Left ventricle myocardium inferior (tissue), 1 donor: ENCODE data around the gene AP3S2. TPM values are rescaled to one million over a fixed set of nuclear protein-coding genes. Genes with fewer than 3 reads are reported as not detected.
"Not testable (repeated sequence)": the region's sequence is repeated elsewhere in the genome, so short reads cannot be mapped to it uniquely, and the experiment has no call there.

Source experiments
- DNase-seq: peaks from one replicate; pipeline ENCODE4 v3.0.0-alpha.2; 2020
- H3K27ac ChIP-seq: fragments of 200-600 bp; replicated peaks from 2 replicates; pipeline ENCODE4 v1.8.0; 2021
- H3K27me3 ChIP-seq: fragments of 200-600 bp; 2 replicates; pipeline ENCODE4 v1.8.0; 2021; ENCODE audit warnings: low read depth
- H3K36me3 ChIP-seq: fragments of 200-600 bp; 2 replicates; pipeline ENCODE4 v1.8.0; 2021
- H3K4me1 ChIP-seq: fragments of 200-600 bp; 2 replicates; pipeline ENCODE4 v1.8.0; 2021
- H3K4me3 ChIP-seq: fragments of 200-600 bp; 2 replicates; pipeline ENCODE4 v1.8.0; 2021; ENCODE audit warnings: mild to moderate bottlenecking, moderate library complexity
- H3K9me3 ChIP-seq: fragments of 200-600 bp; replicated peaks from 2 replicates; pipeline ENCODE4 v1.8.0; 2021
- intact Hi-C: fragments of 100-400 bp; cut with micrococcal nuclease; formaldehyde crosslinking; loops from one replicate; pipeline ENCODE4 v1.11.0; 2022
- total RNA-seq: library from RNA; stranded (reverse); fragmentation: NEBNext Ultra II Directional; extraction: Animal tissue kit (Norgen Biotek cat#: 25700); gene quantifications from one replicate; pipeline ENCODE4 v1.2.1, GENCODE V29; 2021
- TF ChIP-seq, protein P1 (sequence below): fragments of 200-600 bp; IDR thresholded peaks from 2 replicates; pipeline ENCODE4 v1.8.0; 2021; ENCODE audit warnings: antibody characterized with exemption, mild to moderate bottlenecking, borderline replicate concordance
- donor health status: DM: no; HTN: yes; CAD: no; lungs with severe emphysema.

AP3S2 gene
- total RNA-seq, 1 donor from 2014 or later: 44.1 TPM

DNA sequence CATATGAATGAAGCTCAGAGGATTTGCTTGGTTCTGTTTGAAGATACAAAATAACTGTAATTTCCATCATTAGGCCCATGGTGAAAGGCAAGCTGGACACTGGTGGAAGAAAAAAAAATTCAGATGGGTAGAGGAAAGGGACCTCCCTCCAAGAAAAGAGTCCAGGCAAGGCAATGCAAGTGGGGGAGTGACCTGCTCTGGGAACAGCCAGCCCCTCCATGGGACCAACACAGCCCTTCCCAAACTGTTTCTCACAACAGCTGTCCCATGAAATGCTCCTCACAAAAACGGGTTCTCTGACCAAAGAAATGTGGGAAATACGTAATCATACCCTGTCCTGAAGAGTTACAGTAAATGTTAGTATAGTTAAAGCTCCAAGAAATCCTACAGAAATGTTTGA is 4.4 kb upstream of the AP3S2 start:
- no peak for DNase-seq
- TF ChIP-seq, protein P1, sequence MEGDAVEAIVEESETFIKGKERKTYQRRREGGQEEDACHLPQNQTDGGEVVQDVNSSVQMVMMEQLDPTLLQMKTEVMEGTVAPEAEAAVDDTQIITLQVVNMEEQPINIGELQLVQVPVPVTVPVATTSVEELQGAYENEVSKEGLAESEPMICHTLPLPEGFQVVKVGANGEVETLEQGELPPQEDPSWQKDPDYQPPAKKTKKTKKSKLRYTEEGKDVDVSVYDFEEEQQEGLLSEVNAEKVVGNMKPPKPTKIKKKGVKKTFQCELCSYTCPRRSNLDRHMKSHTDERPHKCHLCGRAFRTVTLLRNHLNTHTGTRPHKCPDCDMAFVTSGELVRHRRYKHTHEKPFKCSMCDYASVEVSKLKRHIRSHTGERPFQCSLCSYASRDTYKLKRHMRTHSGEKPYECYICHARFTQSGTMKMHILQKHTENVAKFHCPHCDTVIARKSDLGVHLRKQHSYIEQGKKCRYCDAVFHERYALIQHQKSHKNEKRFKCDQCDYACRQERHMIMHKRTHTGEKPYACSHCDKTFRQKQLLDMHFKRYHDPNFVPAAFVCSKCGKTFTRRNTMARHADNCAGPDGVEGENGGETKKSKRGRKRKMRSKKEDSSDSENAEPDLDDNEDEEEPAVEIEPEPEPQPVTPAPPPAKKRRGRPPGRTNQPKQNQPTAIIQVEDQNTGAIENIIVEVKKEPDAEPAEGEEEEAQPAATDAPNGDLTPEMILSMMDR: no peak
- peaks cover 16% of the 10 kb centered on the region for H3K36me3 ChIP-seq
- H3K9me3 ChIP-seq: no peaks in the 10 kb centered on the region
- intact Hi-C loops: loop anchor here (10.0 kb wide), 1 partner anchor 177 kb away; no protein-coding TSS in a partner anchor
- H3K4me1 ChIP-seq: peaks cover 31% of the 10 kb centered on the region
- H3K27me3 ChIP-seq: no peaks in the 10 kb centered on the region
- no peak overlapping the region for H3K4me3 ChIP-seq
- H3K27ac ChIP-seq: no peak overlapping the region

DNA sequence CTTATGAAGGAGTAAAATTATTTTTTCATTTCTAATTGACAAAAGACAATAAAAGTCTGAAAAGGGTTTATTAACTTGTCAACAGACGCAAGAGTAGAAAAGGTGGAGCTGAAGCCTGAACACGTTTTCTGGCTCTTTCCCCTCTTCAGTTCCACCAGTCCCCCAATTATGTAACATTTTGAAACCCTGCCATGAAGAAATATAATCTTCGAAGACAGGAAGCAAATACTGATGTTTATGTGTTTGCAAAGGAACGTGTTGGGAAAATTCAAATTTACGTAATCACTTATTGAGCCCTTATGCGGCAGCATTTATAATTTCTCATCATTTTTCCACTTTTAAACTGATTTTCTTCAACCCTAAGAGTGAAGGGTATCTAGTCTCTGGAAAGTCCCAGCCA is 767 bp downstream of the AP3S2 start:
- TF ChIP-seq, protein P1: no peak
- Histone ChIP-seq H3K4me1 (peaks cover 30% of the 10 kb centered on the region), H3K27me3 (no peaks in the 10 kb centered on the region), H3K27ac (peak overlapping the region; percentile 95), H3K4me3 (peak overlapping the region; percentile 94), H3K9me3 (no peaks in the 10 kb centered on the region), H3K36me3 (peaks cover 10% of the 10 kb centered on the region)
- intact Hi-C loops: loop anchor here (10.0 kb wide), 1 partner anchor 182 kb away; no protein-coding TSS in a partner anchor
- no peak for DNase-seq

DNA sequence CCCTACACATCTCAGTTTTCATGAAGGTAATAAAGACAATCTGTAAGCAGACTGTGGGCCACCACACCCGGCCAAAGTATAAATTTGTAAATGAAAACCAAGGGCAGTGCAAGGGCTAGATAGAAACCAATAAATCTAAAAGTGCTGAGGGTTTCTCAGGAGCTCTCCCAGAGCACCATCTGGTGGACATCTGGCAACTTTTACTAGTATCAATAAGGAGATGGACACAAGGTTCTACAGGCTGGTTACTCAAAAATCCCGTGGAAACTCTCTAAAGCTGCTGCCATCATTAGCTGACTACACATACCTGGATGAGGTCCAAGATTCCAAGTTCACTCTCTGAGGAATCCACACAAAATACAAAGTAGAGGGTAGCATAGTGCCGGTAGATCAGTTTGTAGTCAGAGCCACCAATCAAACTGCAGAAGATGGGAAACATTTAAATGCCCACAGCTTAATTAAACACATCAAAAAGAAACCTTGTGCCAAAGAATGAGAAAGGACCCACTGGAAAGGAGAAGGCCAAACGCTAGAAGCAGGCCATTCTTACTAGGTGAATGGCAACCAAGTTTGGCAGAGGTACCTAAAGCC is 5.5 kb downstream of the AP3S2 start:
- H3K9me3 ChIP-seq: no peaks in the 10 kb centered on the region
- TF ChIP-seq, protein P1: peak; percentile 19
- DNase-seq: no peak
- no peak overlapping the region for H3K4me3 ChIP-seq
- H3K4me1 ChIP-seq: peaks cover 14% of the 10 kb centered on the region
- H3K36me3 ChIP-seq: peaks cover 56% of the 10 kb centered on the region
- intact Hi-C loops: no loop called here
- no peak overlapping the region for H3K27ac ChIP-seq
- no peaks in the 10 kb centered on the region for H3K27me3 ChIP-seq

DNA sequence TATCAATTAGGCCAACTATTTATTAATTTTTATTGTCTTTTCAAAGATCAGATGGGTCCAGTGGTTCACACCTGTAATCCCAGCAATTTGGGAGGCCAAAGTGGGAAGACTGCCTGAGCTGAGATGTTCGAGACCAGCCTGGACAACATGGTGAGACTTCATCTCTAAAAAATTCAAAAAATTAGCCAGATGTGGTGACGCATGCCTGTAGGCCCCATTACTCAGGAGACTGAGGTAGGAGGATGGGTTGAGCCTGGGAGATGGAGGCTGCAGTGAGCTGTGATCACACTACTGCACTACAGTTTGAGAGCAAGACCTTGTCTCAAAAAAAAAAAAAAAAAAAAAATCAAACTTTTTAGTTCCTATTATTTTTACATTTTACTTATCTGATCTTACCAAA is 8.2 kb downstream of the AP3S2 start:
- Histone ChIP-seq H3K36me3 (peaks cover 82% of the 10 kb centered on the region), H3K27ac (no peak overlapping the region), H3K4me3 (no peak overlapping the region), H3K4me1 (no peaks in the 10 kb centered on the region), H3K9me3 (no peaks in the 10 kb centered on the region), H3K27me3 (no peaks in the 10 kb centered on the region)
- intact Hi-C loops: no loop called here
- TF ChIP-seq, protein P1: no peak
- DNase-seq: no peak

DNA sequence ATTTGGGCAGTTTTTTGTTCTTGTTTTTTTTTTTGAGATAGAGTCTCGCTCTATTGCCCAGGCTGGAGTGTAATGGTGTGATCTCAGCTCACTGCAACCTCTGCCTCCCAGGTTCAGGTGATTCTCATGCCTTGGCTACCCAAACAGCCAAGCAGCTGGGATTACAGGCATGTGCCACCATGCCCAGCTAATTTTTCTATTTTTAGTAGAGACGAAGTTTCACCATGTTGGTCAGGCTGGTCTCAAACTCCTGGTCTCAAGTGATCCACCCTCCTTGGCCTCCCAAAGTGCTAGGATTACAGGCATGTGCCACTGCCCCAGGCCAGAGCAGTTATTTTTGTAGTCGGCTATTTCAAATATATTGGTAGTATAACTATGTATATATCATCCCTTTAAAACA is 8.6 kb downstream of the AP3S2 start:
- H3K27me3 ChIP-seq, H3K9me3 ChIP-seq, H3K4me3 ChIP-seq, DNase-seq, H3K4me1 ChIP-seq, H3K27ac ChIP-seq, intact Hi-C loops: not testable (repeated sequence)
- H3K36me3 ChIP-seq: peaks cover 86% of the 10 kb centered on the region

DNA sequence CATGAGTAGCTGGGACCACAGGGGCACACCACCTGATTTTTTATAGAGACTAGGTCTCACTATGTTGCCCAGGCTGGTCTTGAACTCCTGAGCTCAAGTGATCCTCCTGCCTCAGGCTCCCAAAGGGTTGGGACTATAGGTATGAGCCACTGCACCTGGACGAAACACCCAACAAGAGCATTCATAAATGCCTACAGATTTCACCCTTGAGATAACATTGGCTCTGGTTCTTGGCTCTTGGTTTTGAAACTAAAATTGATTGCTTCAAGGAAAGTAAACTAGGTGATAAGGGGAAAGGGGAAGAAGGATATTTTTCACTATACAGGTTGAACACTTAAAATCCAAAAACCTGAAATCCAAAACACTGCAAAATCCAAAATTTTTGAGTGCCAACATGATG is 10.3 kb downstream of the AP3S2 start:
- Histone ChIP-seq H3K4me1 (no peaks in the 10 kb centered on the region), H3K4me3 (no peak overlapping the region), H3K9me3 (no peaks in the 10 kb centered on the region), H3K36me3 (peaks cover 97% of the 10 kb centered on the region), H3K27ac (no peak overlapping the region), H3K27me3 (no peaks in the 10 kb centered on the region)
- DNase-seq: no peak
- intact Hi-C loops: no loop called here
- TF ChIP-seq, protein P1: no peak
